Smooth muscle cell (in vitro differentiated cells): Measurements from ENCODE around the gene RPS15. TPM values are rescaled to one million over a fixed set of nuclear protein-coding genes. Genes with fewer than 3 reads are reported as not detected.

Experiments
- DNase-seq: peaks from one replicate; lab custom pipeline; 2025; ENCODE audit not compliant: unreplicated experiment; lab: John Stamatoyannopoulos, UW
- H2AFZ ChIP-seq: fragments of 200-600 bp; sonication (generic); 2 replicates; pipeline ENCODE4 v1.6.0; 2016; ENCODE audit warnings: antibody characterized with exemption, low read depth, mild to moderate bottlenecking
- H3F3A ChIP-seq: fragments of 200-600 bp; sonication (generic); 2 replicates; pipeline ENCODE4 v1.6.0; 2017; ENCODE audit warnings: antibody characterized with exemption, low read depth
- H3K27ac ChIP-seq: fragments of 200-600 bp; sonication (generic); 2 replicates; pipeline ENCODE4 v1.5.1; 2016; ENCODE audit warnings: low read depth, mild to moderate bottlenecking
- H3K27me3 ChIP-seq: fragments of 200-600 bp; sonication (generic); 2 replicates; pipeline ENCODE4 v1.6.1; 2016; ENCODE audit warnings: low read depth, mild to moderate bottlenecking
- H3K36me3 ChIP-seq: fragments of 200-600 bp; sonication (generic); 2 replicates; pipeline ENCODE4 v1.5.1; 2016; ENCODE audit warnings: low read depth
- H3K4me1 ChIP-seq: fragments of 200-600 bp; sonication (generic); 2 replicates; pipeline ENCODE4 v1.5.1; 2016; ENCODE audit warnings: low read depth
- H3K4me2 ChIP-seq: fragments of 200-600 bp; sonication (generic); 2 replicates; pipeline ENCODE4 v1.6.0; 2016; ENCODE audit warnings: mild to moderate bottlenecking
- H3K4me3 ChIP-seq: fragments of 200-600 bp; sonication (generic); 2 replicates; pipeline ENCODE4 v1.5.1; 2016; ENCODE audit warnings: mild to moderate bottlenecking
- H3K79me2 ChIP-seq: fragments of 200-600 bp; sonication (generic); 2 replicates; pipeline ENCODE4 v1.6.0; 2016; ENCODE audit warnings: low read depth, mild to moderate bottlenecking
- H3K9ac ChIP-seq: fragments of 200-600 bp; sonication (generic); 2 replicates; pipeline ENCODE4 v1.6.0; 2016; ENCODE audit warnings: low read depth
- H3K9me3 ChIP-seq: fragments of 200-600 bp; sonication (generic); replicated peaks from 2 replicates; pipeline ENCODE4 v1.5.1; 2016; ENCODE audit warnings: low read depth
- H4K20me1 ChIP-seq: fragments of 200-600 bp; sonication (generic); 2 replicates; pipeline ENCODE4 v1.6.0; 2016; ENCODE audit warnings: low read depth
- WGBS: methylation state at CpG from one replicate; pipeline ENCODE4 v1.1.7; 2016; ENCODE audit warnings: low lambda C conversion rate; 5-methylcytosine and 5-hydroxymethylcytosine counted together
- polyA plus RNA-seq: library from polyadenylated mRNA; unstranded; fragments of >200 nt; fragmentation: Nextera tagmentation; extraction: Ambion mirVana; gene quantifications from 2 replicates; pipeline ENCODE4 v1.2.1, GENCODE V29; 2016
- total RNA-seq: library from RNA; depleted of rRNA; stranded (reverse); fragments of >200 nt; gene quantifications from 2 replicates; pipeline ENCODE4 v1.2.3, GENCODE V29; 2014
- TF ChIP-seq, protein P1 (sequence below): fragments of 200-600 bp; sonication (generic); IDR thresholded peaks from 2 replicates; pipeline ENCODE4 v1.5.1; 2017; ENCODE audit warnings: borderline replicate concordance, mild to moderate bottlenecking, antibody characterized with exemption; ENCODE audit not compliant: insufficient read depth, poor library complexity, severe bottlenecking

The RPS15 gene
- total and polyA plus RNA-seq, 2 experiments from 2014 or later = 1,180 to 2,744 TPM

DNA sequence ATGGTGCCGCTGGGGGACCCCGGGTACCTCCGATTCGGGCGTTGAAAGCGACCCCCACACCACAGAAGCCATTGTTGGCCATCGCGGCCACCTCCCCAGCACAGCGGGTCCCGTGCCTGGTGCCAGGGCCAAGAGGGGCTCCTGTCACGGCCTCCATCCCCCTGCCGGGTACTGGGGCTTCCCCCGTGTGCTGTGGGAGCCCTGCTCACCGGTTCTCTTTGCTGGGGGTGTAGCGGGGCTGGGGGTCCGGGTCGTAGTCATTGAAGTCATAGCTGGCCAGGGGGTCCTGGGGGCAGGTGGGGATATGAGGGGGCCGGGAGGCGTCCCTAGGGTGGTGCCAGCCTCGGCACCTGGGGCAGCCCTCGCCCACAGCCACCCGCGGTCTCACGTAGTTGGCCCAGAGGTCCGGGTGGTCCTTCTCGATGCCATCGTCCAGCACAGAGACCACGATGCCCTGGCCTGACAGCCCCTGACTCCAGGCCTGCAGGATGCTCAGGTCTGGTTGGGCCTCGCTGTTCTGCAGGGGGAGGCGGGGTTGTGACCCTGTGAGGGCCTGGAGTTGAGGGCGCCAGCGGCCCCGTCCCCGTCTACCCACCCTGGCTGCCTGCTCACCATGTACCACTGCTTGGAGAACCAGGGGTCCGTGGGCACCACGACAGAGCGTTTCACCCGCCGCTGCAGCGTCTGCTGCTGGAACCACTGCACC is 49.5 kb downstream of the RPS15 start:
- Histone ChIP-seq H3K4me1 (peaks cover 12% of the 10 kb centered on the region), H3K4me2 (no peak overlapping the region), H3K27ac (no peak overlapping the region), H3K27me3 (no peaks in the 10 kb centered on the region), H3K36me3 (no peaks in the 10 kb centered on the region), H3K9me3 (no peaks in the 10 kb centered on the region), H3K4me3 (no peak overlapping the region), H2AFZ (no peak overlapping the region), H3K79me2 (no peaks in the 10 kb centered on the region), H4K20me1 (no peaks in the 10 kb centered on the region), H3K9ac (no peak overlapping the region), H3F3A (no peaks in the 10 kb centered on the region)
- TF ChIP-seq, protein P1, sequence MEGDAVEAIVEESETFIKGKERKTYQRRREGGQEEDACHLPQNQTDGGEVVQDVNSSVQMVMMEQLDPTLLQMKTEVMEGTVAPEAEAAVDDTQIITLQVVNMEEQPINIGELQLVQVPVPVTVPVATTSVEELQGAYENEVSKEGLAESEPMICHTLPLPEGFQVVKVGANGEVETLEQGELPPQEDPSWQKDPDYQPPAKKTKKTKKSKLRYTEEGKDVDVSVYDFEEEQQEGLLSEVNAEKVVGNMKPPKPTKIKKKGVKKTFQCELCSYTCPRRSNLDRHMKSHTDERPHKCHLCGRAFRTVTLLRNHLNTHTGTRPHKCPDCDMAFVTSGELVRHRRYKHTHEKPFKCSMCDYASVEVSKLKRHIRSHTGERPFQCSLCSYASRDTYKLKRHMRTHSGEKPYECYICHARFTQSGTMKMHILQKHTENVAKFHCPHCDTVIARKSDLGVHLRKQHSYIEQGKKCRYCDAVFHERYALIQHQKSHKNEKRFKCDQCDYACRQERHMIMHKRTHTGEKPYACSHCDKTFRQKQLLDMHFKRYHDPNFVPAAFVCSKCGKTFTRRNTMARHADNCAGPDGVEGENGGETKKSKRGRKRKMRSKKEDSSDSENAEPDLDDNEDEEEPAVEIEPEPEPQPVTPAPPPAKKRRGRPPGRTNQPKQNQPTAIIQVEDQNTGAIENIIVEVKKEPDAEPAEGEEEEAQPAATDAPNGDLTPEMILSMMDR = no peak
- WGBS = 96% methylated on average over 30 of the region's 40 CpGs
- no peak for DNase-seq

DNA sequence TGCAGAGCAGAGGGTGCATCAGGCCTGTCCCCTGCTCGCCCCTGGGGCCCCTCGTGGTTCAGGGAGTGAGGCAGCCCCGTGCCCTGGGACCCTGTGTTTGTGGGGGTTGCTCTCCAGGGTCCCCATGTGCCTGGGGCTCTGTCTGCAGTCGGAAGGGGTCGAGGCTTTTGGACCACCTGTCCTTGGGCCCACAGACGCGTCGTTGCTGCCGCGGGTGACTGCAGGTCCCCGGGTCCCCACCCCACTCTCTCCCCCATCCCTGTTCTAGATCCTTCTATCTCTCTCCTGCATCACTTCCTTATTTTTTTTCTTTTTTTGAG is 50.0 kb downstream of the RPS15 start:
- no peaks in the 10 kb centered on the region for H3K79me2 ChIP-seq
- DNase-seq = no peak
- H3K4me3 ChIP-seq = no peak overlapping the region
- H3K36me3 ChIP-seq = no peaks in the 10 kb centered on the region
- no peaks in the 10 kb centered on the region for H4K20me1 ChIP-seq
- peaks cover 12% of the 10 kb centered on the region for H3K4me1 ChIP-seq
- TF ChIP-seq, protein P1 = no peak
- H3K9me3 ChIP-seq = no peaks in the 10 kb centered on the region
- 94% methylated on average over 7 of the region's 11 CpGs for WGBS
- no peaks in the 10 kb centered on the region for H3K27me3 ChIP-seq
- no peaks in the 10 kb centered on the region for H3F3A ChIP-seq
- no peak overlapping the region for H3K4me2 ChIP-seq
- no peak overlapping the region for H3K9ac ChIP-seq
- H2AFZ ChIP-seq = no peak overlapping the region
- H3K27ac ChIP-seq = no peak overlapping the region

DNA sequence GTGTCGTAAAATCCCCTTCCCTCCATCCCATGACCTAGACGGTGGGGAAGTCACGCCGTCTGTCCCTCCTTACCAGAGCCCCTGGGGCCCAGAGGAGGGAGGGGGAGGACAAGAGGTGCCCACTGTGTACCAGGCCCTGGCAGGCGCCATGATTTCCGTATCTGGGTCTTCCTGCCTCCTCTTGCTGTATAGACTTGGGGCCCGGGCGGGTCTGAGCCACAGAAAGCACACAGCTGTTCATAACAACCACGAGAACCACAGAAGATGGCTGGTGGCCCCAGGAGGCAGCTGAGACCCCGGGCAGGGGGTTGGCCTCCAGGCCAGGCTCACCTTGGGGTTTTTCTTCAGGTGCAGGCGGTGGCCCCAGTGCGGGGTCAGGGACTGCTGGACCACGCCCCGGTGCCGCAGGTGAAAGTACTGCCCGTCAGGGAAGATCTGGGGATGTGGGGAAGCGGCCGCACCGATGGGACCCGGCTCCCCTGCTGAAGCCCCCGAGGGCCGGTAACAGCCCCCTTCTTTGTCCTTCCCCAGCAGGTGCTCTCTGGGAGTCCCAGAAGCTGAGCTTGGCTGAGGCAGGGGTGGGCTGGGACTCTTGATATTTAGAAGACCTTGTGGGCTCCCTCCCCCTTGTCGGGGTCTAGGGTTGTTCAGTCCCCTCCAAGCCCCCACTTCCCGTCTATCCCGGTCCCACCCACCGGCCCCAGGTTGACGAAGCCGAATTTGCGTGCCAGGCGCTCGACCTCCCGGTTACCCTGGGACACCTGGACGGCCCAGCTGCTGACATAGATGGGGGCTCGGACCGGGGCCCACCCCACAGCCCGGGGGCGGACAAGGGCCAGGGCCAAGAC is 51.5 kb downstream of the RPS15 start:
- Histone ChIP-seq H3K4me3 (peak overlapping the region; percentile 63), H4K20me1 (no peaks in the 10 kb centered on the region), H3K36me3 (no peaks in the 10 kb centered on the region), H3K27me3 (no peaks in the 10 kb centered on the region), H3K27ac (peak overlapping the region; percentile 65), H2AFZ (peak overlapping the region; percentile 91), H3K4me2 (peak overlapping the region; percentile 94), H3K4me1 (peaks cover 12% of the 10 kb centered on the region), H3K9me3 (no peaks in the 10 kb centered on the region), H3F3A (no peaks in the 10 kb centered on the region), H3K79me2 (no peaks in the 10 kb centered on the region), H3K9ac (peak overlapping the region; percentile 52)
- 46% methylated on average over 31 of the region's 37 CpGs for WGBS
- no peak for DNase-seq
- TF ChIP-seq, protein P1 = no peak

Other genes starting within 250 kb of the RPS15 start
- 23.6 and 29.3 TPM in 2 replicates for gene STK11, start 232.6 kb upstream of the RPS15 start, total RNA-seq
- 62.3 and 79.7 TPM in 2 replicates for gene STK11, start 232.6 kb upstream of the RPS15 start, polyA plus RNA-seq
- 1.7 and 2.7 TPM in 2 replicates for gene CBARP, start 200.4 kb upstream of the RPS15 start, total RNA-seq
- gene CBARP, start 200.4 kb upstream of the RPS15 start, polyA plus RNA-seq = 10.2 and 10.5 TPM in 2 replicates
- gene ATP5F1D, start 196.6 kb upstream of the RPS15 start, total RNA-seq = 29.1 and 68.8 TPM in 2 replicates
- 265 and 272 TPM in 2 replicates for gene ATP5F1D, start 196.6 kb upstream of the RPS15 start, polyA plus RNA-seq
- gene MIDN, start 189.8 kb upstream of the RPS15 start, total RNA-seq = 25.0 and 58.5 TPM in 2 replicates
- 65.3 and 70.6 TPM in 2 replicates for gene MIDN, start 189.8 kb upstream of the RPS15 start, polyA plus RNA-seq
- gene CIRBP, start 169.1 kb upstream of the RPS15 start, total RNA-seq = 119 and 122 TPM in 2 replicates
- gene CIRBP, start 169.1 kb upstream of the RPS15 start, polyA plus RNA-seq = 215 and 235 TPM in 2 replicates
- gene FAM174C, start 162.9 kb upstream of the RPS15 start, total RNA-seq = 33.4 and 41.5 TPM in 2 replicates
- gene FAM174C, start 162.9 kb upstream of the RPS15 start, polyA plus RNA-seq = 75.6 and 78.1 TPM in 2 replicates
- gene EFNA2, start 152.5 kb upstream of the RPS15 start, total RNA-seq = 6.2 and 7.4 TPM in 2 replicates
- 0.89 and 1.2 TPM in 2 replicates for gene EFNA2, start 152.5 kb upstream of the RPS15 start, polyA plus RNA-seq
- 62.7 and 95.8 TPM in 2 replicates for gene NDUFS7, start 54.5 kb upstream of the RPS15 start, total RNA-seq
- gene NDUFS7, start 54.5 kb upstream of the RPS15 start, polyA plus RNA-seq = 226 and 245 TPM in 2 replicates
- 15.8 and 22.3 TPM in 2 replicates for gene GAMT, start 36.9 kb upstream of the RPS15 start, total RNA-seq
- gene GAMT, start 36.9 kb upstream of the RPS15 start, polyA plus RNA-seq = 35.2 and 47.4 TPM in 2 replicates
- gene DAZAP1, start 30.8 kb upstream of the RPS15 start, total RNA-seq = 33.7 and 41.7 TPM in 2 replicates
- gene DAZAP1, start 30.8 kb upstream of the RPS15 start, polyA plus RNA-seq = 35.5 and 37.0 TPM in 2 replicates
- gene APC2, start 11.7 kb downstream of the RPS15 start, total RNA-seq = 0.09 and 0.18 TPM in 2 replicates
- gene APC2, start 11.7 kb downstream of the RPS15 start, polyA plus RNA-seq = 0.30 and 1.0 TPM in 2 replicates
- gene C19orf25, start 40.8 kb downstream of the RPS15 start, total RNA-seq = 10.0 and 15.2 TPM in 2 replicates
- gene C19orf25, start 40.8 kb downstream of the RPS15 start, polyA plus RNA-seq = 27.9 and 42.2 TPM in 2 replicates
- gene PCSK4, start 52.0 kb downstream of the RPS15 start, total RNA-seq = 1.4 and 1.7 TPM in 2 replicates
- 8.7 and 14.4 TPM in 2 replicates for gene PCSK4, start 52.0 kb downstream of the RPS15 start, polyA plus RNA-seq
- 5.2 and 7.0 TPM in 2 replicates for gene REEP6, start 52.8 kb downstream of the RPS15 start, total RNA-seq
- gene REEP6, start 52.8 kb downstream of the RPS15 start, polyA plus RNA-seq = 15.1 and 18.7 TPM in 2 replicates
- 11.1 and 16.4 TPM in 2 replicates for gene ADAMTSL5, start 74.6 kb downstream of the RPS15 start, total RNA-seq
- gene ADAMTSL5, start 74.6 kb downstream of the RPS15 start, polyA plus RNA-seq = 24.3 and 37.6 TPM in 2 replicates
- gene PLK5, start 85.7 kb downstream of the RPS15 start, total RNA-seq = not detected in 2 replicates
- 0.60 TPM in 1 of 2 replicates, not detected in the other for gene PLK5, start 85.7 kb downstream of the RPS15 start, polyA plus RNA-seq
- 28.6 and 41.5 TPM in 2 replicates for gene MEX3D, start 129.9 kb downstream of the RPS15 start, total RNA-seq
- 8.4 and 9.3 TPM in 2 replicates for gene MEX3D, start 129.9 kb downstream of the RPS15 start, polyA plus RNA-seq
- 40.3 and 50.7 TPM in 2 replicates for gene MBD3, start 154.5 kb downstream of the RPS15 start, total RNA-seq
- 47.3 and 52.7 TPM in 2 replicates for gene MBD3, start 154.5 kb downstream of the RPS15 start, polyA plus RNA-seq
- gene UQCR11, start 167.1 kb downstream of the RPS15 start, total RNA-seq = 32.3 and 40.4 TPM in 2 replicates
- 550 and 592 TPM in 2 replicates for gene UQCR11, start 167.1 kb downstream of the RPS15 start, polyA plus RNA-seq
- gene TCF3, start 214.2 kb downstream of the RPS15 start, total RNA-seq = 76.3 and 89.0 TPM in 2 replicates
- gene TCF3, start 214.2 kb downstream of the RPS15 start, polyA plus RNA-seq = 145 and 150 TPM in 2 replicates